GM06990 (cell line): ENCODE results near the gene TEX19.

Source experiments
- DNase-seq: peaks from one replicate; pipeline ENCODE4 v3.0.0-alpha.2; 2011; ENCODE audit not compliant: insufficient read length; ENCODE audit errors: extremely low read depth
- H3K27me3 ChIP-seq: replicated peaks from 2 replicates; pipeline ENCODE4 v1.6.0; 2011; ENCODE audit warnings: low read length; ENCODE audit not compliant: control insufficient read depth, insufficient read depth
- H3K36me3 ChIP-seq: 2 replicates; pipeline ENCODE4 v1.5.1; 2011; ENCODE audit warnings: low read length; ENCODE audit not compliant: control insufficient read depth, insufficient read depth
- H3K4me3 ChIP-seq: replicated peaks from 2 replicates; pipeline ENCODE4 v1.5.1; 2011; ENCODE audit warnings: low read depth, mild to moderate bottlenecking, control low read depth, low read length
- TF ChIP-seq, protein P1 (sequence below): IDR thresholded peaks from 2 replicates; pipeline ENCODE4 v1.5.1; 2011; ENCODE audit warnings: low read length, control low read depth, mild to moderate bottlenecking, inconsistent platforms; ENCODE audit not compliant: insufficient read depth, poor library complexity, severe bottlenecking

TEX19 gene

GRCh38 chr17:82389379-82389778, 30.3 kb downstream of the TEX19 start:
- TF ChIP-seq, protein P1, sequence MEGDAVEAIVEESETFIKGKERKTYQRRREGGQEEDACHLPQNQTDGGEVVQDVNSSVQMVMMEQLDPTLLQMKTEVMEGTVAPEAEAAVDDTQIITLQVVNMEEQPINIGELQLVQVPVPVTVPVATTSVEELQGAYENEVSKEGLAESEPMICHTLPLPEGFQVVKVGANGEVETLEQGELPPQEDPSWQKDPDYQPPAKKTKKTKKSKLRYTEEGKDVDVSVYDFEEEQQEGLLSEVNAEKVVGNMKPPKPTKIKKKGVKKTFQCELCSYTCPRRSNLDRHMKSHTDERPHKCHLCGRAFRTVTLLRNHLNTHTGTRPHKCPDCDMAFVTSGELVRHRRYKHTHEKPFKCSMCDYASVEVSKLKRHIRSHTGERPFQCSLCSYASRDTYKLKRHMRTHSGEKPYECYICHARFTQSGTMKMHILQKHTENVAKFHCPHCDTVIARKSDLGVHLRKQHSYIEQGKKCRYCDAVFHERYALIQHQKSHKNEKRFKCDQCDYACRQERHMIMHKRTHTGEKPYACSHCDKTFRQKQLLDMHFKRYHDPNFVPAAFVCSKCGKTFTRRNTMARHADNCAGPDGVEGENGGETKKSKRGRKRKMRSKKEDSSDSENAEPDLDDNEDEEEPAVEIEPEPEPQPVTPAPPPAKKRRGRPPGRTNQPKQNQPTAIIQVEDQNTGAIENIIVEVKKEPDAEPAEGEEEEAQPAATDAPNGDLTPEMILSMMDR: no peak
- DNase-seq: no peak
- H3K27me3 ChIP-seq: no peaks in the 10 kb centered on the region

GRCh38 chr17:82390015-82390859, 31.2 kb downstream of the TEX19 start:
- no peak overlapping the region for H3K4me3 ChIP-seq
- TF ChIP-seq, protein P1: no peak
- H3K27me3 ChIP-seq: no peaks in the 10 kb centered on the region
- no peak for DNase-seq
- H3K36me3 ChIP-seq: peaks cover 3% of the 10 kb centered on the region

More at GRCh38 chr17:82389379-82389778, 30.3 kb downstream of the TEX19 start:
- peaks cover 3% of the 10 kb centered on the region for H3K36me3 ChIP-seq
- no peak overlapping the region for H3K4me3 ChIP-seq

GRCh38 chr17:82390860-82391435, 31.9 kb downstream of the TEX19 start:
- Histone ChIP-seq H3K27me3 (no peaks in the 10 kb centered on the region), H3K4me3 (no peak overlapping the region), H3K36me3 (peaks cover 3% of the 10 kb centered on the region)
- TF ChIP-seq, protein P1: no peak
- no peak for DNase-seq

GRCh38 chr17:82391496-82392066, 32.5 kb downstream of the TEX19 start:
- no peak overlapping the region for H3K4me3 ChIP-seq
- H3K27me3 ChIP-seq: no peaks in the 10 kb centered on the region
- no peak for DNase-seq
- TF ChIP-seq, protein P1: no peak
- peaks cover 3% of the 10 kb centered on the region for H3K36me3 ChIP-seq

DNA sequence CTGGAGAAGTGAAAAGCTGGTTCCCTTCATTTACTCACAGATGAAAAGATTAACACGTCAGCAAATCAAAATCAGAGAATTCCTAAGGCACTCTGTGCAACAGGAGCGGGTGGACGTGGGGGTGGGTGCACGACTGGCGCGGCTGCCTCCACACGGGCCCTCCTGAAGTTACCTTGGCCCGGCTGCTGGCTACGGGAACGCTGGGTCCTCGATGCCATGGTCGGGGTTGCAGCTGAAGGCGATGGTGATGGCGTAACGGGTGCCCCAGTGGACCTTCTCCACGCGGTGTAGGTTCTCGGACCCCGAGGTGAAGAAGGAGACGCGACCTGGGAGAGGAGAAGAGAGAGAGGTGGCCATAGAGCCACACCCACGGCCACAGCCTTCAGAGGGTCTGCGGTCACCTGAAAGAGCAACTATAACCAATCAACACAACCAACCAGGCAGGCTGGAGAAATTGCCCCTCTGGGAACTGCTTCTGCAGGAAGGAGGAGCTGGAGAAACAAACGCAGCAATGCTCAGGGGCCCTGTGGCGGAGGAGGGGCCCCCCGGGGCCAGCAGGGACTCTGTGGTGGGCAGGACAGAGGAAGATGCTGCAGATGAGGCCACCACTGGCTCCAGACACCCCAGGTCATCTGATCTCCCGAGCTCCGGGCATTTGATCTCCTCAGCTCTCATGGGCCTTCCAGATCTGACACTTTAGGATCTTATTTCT, 33.3 kb downstream of the TEX19 start:
- no peak overlapping the region for H3K4me3 ChIP-seq
- peaks cover 3% of the 10 kb centered on the region for H3K36me3 ChIP-seq
- TF ChIP-seq, protein P1: no peak
- DNase-seq: no peak
- H3K27me3 ChIP-seq: no peaks in the 10 kb centered on the region
